Activated CD8-positive, alpha-beta memory T cell treated with anti-CD3 and anti-CD28 coated beads, Interleukin-2, amount 50 U/mL, for 4 hours (primary cell): ENCODE results near the gene SNCAIP.
"Not testable (repeated sequence)": the region's sequence is repeated elsewhere in the genome, so short reads cannot be mapped to it uniquely, and the experiment has no call there.

Experiments used
- DNase-seq: peaks from one replicate; pipeline ENCODE4 v3.0.0-alpha.2; 2020

The SNCAIP gene

GRCh38 chr5:122363623-122364022 is 51.6 kb downstream of the SNCAIP start:
- DNase-seq = no peak

- DNase-seq = no peak
Observed at GRCh38 chr5:122366501-122366900, 54.5 kb downstream of the SNCAIP start.

GRCh38 chr5:122367456-122367855 is 55.4 kb downstream of the SNCAIP start:
- DNase-seq = no peak

GRCh38 chr5:122368510-122369251 is 56.6 kb downstream of the SNCAIP start:
- DNase-seq = no peak

- DNase-seq = no peak
Observed at GRCh38 chr5:122369253-122369815, 57.3 kb downstream of the SNCAIP start.

GRCh38 chr5:122371511-122372151 is 59.6 kb downstream of the SNCAIP start:
- no peak for DNase-seq

- no peak for DNase-seq
Observed at GRCh38 chr5:122374110-122374509, 62.1 kb downstream of the SNCAIP start.

- no peak for DNase-seq
Observed at GRCh38 chr5:122375801-122376200, 63.8 kb downstream of the SNCAIP start.

GRCh38 chr5:122376250-122376649 is 64.2 kb downstream of the SNCAIP start:
- no peak for DNase-seq

- no peak for DNase-seq
Observed at GRCh38 chr5:122377026-122377425, 65.0 kb downstream of the SNCAIP start.

GRCh38 chr5:122382938-122383337 is 70.9 kb downstream of the SNCAIP start:
- DNase-seq = not testable (repeated sequence)

- DNase-seq = no peak
Observed at GRCh38 chr5:122384739-122385235, 72.8 kb downstream of the SNCAIP start.

GRCh38 chr5:122385286-122385685 is 73.2 kb downstream of the SNCAIP start:
- no peak for DNase-seq

GRCh38 chr5:122385808-122386207 is 73.8 kb downstream of the SNCAIP start:
- no peak for DNase-seq

- DNase-seq = no peak
Observed at GRCh38 chr5:122390154-122390553, 78.1 kb downstream of the SNCAIP start.

- DNase-seq = no peak
Observed at GRCh38 chr5:122390694-122391093, 78.7 kb downstream of the SNCAIP start.

GRCh38 chr5:122391621-122392020 is 79.6 kb downstream of the SNCAIP start:
- DNase-seq = no peak

GRCh38 chr5:122392224-122392623 is 80.2 kb downstream of the SNCAIP start:
- DNase-seq = no peak

GRCh38 chr5:122392824-122393223 is 80.8 kb downstream of the SNCAIP start:
- DNase-seq = no peak

GRCh38 chr5:122394284-122394930 is 82.4 kb downstream of the SNCAIP start:
- no peak for DNase-seq

- no peak for DNase-seq
Observed at GRCh38 chr5:122398016-122398415, 86.0 kb downstream of the SNCAIP start.

GRCh38 chr5:122400341-122400740 is 88.3 kb downstream of the SNCAIP start:
- no peak for DNase-seq

GRCh38 chr5:122400938-122401337 is 88.9 kb downstream of the SNCAIP start:
- DNase-seq = no peak
